Ecto neural progenitor cell (in vitro differentiated cells): ENCODE data around the gene ATRNL1.
"Not testable (repeated sequence)": the region's sequence is repeated elsewhere in the genome, so short reads cannot be mapped to it uniquely, and the experiment has no call there.

Experiments used
- DNase-seq: peaks from one replicate; pipeline ENCODE4 v3.0.0-alpha.2; 2018; ENCODE audit warnings: low spot score

Gene ATRNL1

GRCh38 chr10:115222039-115222438, 128.9 kb downstream of the ATRNL1 start:
- no peak for DNase-seq

DNA sequence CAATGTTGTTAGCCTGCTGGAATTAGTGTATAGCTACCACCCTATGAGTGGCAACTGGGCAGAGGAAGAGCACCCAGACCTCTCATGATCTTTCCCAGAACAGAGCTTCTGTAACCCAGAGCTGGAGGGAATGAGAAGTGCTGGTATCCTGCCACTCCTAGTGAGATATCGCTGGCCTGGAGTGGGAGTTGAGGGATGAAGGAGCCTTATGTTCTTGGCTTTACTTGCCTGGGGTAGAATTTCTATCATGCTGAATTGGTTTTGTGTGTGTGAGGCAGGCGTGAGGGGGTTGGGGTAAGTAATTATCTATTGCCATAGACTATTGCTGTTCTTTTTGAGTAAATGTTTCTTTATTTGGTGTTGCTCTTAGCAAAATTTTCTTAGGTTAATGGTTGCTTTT, 146.6 kb downstream of the ATRNL1 start:
- DNase-seq, result no peak

- DNase-seq, result no peak
These were observed 157.6 kb downstream of the ATRNL1 start for GRCh38 chr10:115250784-115251183.

DNA sequence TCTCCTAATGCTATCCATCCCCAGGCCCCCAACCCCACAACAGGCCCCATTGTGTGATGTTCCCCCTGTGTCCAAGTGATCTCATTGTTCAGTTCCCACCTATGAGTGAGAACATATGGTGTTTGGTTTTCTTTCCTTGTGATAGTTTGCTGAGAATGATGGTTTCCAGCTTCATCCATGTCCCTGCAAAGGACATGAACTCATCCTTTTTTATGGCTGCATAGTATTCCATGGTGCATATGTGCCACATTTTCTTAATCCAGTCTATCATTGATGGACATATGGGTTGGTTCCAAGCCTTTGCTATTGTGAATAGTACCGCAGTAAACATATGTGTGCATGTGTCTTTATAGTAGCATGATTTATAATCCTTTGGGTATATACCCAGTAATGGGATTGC, 160.6 kb downstream of the ATRNL1 start:
- not testable (repeated sequence) for DNase-seq

DNA sequence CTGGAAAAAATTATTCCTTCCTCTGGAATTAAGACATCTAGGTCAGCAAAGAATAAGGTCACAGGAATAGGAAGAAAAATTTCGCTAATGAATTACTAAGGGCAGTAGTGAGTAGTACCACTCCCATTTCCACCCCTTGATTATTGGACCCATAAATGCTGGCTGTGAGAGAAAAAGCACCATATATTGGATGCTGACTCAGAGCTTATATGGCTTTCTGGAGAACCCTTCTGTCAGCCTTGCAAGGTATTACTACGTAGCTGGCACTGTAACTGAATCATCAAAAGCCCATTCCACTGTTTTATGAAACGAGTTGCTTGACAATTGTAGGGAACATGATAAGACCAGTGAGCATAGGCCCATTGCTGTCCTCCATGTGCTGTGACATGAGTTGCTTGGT, 179.3 kb downstream of the ATRNL1 start:
- DNase-seq, result no peak

GRCh38 chr10:115278294-115278693, 185.1 kb downstream of the ATRNL1 start:
- no peak for DNase-seq

DNA sequence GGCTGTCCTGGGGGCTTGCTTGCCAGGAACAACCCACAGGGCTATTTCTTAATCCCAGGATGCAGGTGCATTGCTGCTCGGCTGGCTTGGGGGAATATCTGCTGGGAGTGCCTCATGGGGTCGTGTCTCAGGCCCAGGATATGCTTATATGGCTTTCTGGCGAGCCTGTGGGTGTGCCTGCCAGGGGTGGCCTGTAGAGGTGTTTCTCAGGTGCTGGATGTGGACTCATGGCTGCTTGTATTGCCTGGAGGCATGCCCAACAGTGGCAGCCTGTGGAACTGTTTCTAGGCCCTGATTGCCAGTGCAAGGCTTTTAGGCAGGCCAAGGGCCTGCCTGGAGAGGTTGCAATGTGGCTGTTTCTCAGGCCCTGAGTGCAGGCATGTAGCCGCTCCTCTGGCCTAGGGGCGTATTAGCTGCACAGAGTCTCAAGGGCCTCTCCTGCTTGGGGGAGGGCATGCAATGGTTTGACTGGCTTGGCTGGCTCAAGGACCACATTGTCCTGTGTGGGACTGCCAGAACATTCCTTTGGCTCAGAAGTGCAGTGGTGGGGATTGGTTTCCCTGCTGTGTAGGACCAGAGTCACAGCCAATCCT, 202.1 kb downstream of the ATRNL1 start:
- DNase-seq, result no peak

DNA sequence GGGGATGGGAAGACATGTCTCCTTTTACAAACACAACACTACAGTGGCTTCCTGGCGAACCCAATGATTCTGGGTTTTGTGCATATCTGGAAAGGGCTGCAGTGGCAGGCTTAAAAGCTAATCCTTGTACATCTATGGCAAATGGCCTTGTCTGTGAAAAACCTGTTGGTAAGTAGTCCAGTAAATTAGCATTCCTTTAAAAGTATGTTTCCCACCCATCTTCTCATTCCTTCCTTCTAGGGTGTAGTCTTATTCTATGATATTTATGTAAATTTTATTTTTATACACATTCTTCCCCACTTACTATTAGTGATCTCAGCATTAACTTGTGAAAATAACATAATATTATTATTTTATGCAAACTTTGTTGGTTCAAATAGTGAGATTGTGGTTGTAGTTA, 206.9 kb downstream of the ATRNL1 start:
- no peak for DNase-seq

GRCh38 chr10:115319669-115320068, 226.5 kb downstream of the ATRNL1 start:
- not testable (repeated sequence) for DNase-seq

- no peak for DNase-seq
These were observed 228.2 kb downstream of the ATRNL1 start for GRCh38 chr10:115321360-115321759.

DNA sequence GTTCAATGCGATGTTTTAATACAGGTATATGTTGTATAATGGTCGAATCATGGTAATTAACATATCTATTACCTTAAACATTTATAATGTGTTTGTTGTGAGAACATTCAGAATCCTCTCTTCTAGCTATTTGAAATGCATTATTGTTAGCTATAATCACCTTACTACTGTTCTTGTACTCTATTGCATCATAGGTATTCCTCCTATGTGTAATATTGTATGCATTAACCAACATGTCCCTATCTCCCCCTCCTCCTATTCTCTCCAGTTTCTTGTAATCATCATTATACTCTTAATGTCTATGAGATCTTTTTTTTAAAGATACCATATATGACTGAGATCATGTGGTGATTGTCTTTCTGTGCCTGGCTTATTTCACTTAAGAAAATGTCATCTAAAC, 235.2 kb downstream of the ATRNL1 start:
- no peak for DNase-seq

DNA sequence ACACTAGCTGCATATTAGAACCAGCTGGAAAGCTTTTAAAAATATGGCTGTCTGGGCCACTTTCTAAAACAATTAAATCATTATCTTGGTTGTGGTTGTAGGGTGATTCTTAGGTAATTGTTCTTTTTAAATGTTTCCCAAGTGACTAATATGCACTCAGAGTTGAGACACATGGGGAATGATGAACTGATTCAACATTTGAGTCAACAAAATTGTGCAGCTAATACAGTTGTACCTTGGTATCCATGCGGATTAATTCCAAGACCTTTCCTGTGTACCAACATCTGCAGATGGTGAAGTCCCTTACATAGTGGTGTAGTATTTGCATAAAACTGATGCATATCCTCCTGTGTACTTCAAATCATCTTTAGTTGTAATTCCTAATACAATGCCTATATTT, 242.2 kb downstream of the ATRNL1 start:
- DNase-seq, result no peak

DNA sequence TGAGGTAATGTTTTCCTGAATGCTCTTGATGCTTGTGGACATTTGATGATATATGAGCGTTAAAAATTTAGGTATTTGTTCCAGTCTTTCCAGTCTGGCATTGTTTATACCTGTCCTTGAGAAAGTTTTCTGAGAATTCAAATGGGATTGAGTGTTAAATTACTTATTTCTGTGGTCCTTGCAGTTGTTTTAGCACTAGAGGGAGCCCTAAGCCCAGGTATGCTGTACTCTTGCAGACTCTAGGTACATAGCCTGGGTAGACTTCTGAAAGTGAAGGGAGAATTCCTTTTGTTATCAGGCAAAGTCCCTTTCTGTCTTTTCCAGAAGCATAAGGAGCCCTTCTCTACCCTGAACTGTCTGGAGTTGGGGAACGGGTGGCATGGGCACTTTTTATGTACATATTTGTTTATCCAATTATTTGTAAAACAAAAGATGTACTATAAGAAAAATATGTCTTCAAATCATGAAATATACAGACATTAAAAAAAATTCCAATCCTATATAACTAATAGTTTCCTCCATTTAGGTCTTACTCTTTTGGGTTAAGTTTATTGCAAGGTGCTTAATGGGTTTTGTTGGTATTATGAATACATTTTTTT, 262.1 kb downstream of the ATRNL1 start:
- DNase-seq, result no peak

DNA sequence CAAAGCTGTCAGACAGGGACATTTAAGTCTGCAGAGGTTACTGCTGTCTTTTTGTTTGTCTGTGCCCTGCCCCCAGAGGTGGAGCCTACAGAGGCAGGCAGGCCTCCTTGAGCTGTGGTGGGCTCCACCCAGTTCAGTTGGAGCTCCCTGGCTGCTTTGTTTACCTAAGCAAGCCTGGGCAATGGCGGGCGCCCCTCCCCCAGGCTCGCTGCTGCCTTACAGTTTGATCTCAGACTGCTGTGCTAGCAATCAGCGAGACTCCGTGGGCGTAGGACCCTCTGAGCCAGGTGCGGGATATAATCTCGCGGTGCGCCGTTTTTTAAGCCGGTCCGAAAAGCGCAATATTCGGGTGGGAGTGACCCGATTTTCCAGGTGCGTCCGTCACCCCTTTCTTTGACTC, 274.8 kb downstream of the ATRNL1 start:
- not testable (repeated sequence) for DNase-seq

GRCh38 chr10:115379064-115379463, 285.9 kb downstream of the ATRNL1 start:
- no peak for DNase-seq

- no peak for DNase-seq
These were observed 291.5 kb downstream of the ATRNL1 start for GRCh38 chr10:115384665-115385064.

GRCh38 chr10:115390607-115391006, 297.4 kb downstream of the ATRNL1 start:
- DNase-seq, result no peak

DNA sequence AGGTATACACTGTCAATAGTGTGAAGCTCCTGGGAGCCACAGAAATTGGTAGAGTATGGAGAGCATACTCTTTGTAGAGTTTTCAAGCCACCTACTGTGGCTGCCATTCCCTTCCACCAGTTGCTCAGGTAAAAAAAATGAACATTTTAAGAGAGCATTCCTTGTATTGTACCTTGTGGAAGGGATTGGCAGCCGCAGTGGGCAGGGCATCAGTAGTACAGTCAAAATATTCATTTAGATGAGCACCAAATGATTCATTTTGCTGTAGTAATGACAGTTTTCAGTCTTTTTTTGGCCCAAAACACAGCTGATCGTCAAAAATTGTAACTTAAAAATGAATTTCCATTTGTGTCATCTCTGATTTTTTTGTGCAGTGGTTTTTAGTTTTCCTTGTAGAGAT, 304.9 kb downstream of the ATRNL1 start:
- no peak for DNase-seq

DNA sequence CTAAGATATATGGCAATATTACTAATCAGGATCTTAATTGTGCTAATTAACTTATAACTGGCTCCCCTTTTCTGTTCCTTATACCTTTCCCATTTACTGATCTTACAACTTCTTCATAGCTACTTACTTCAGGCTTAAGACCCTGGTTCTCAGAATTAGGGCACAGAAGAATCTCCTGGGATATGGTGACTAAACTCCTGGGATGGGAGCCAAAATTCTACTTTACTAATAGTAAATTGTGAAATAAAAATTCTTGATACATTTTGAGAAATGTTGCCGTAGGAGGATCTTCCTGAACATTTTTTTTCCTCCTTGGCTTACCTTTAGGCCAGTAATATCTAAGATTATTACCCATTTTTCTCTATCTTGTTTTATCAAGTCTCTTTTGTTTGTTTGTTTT, 309.5 kb downstream of the ATRNL1 start:
- DNase-seq, result no peak

DNA sequence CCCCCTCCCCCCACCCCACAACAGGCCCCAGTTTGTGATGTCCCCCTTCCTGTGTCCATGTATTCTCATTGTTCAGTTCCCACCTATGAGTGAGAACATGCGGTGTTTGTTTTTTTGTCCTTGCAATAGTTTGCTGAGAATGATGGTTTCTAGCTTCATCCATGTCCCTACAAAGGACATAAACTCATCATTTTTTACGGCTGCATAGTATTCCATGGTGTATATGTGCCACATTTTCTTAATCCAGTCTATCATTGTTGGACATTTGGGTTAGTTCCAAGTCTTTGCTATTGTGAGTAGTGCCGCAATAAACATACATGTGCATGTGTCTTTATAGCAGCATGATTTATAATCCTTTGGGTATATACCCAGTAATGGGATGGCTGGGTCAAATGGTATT, 312.7 kb downstream of the ATRNL1 start:
- DNase-seq, result not testable (repeated sequence)

GRCh38 chr10:115409347-115409746, 316.2 kb downstream of the ATRNL1 start:
- DNase-seq, result no peak

- DNase-seq, result peak; percentile 50
These were observed 324.6 kb downstream of the ATRNL1 start for GRCh38 chr10:115417585-115418265.

DNA sequence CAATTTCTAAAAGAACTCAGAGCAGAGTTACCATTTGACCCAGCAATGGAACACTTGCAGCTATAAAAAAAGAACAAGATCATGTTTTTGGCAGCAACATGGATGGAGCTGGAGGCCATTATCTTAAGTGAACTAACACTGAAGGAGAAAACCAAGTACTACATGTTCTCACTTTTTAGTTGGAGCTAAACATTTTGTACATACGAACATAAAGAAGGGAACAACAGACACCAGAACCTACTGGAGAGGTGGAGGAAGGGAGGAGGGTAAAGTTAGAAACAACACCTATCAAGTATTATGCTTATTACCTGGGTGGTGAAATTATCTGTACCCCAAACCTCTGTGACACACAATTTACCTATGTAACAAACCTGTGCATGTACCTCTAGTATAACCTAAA, 329.5 kb downstream of the ATRNL1 start:
- no peak for DNase-seq

GRCh38 chr10:115427611-115428010, 334.4 kb downstream of the ATRNL1 start:
- DNase-seq, result no peak
